RWPE1 (cell line): ENCODE results near the gene CLCN7.

ENCODE experiments used
- CTCF ChIA-PET: fragments of 350-600 bp; sonication (Branson Sonifier 250); formaldehyde crosslinking; extraction: SDS; loops from one replicate; lab custom pipeline; 2021; lab: Yijun Ruan, JAX
- POLR2A ChIA-PET: fragments of 400-600 bp; formaldehyde crosslinking; extraction: SDS; loops from one replicate; lab custom pipeline; 2020; ENCODE audit warnings: antibody characterized with exemption; ENCODE audit not compliant: low non-redundant PET; lab: Yijun Ruan, JAX
- DNase-seq: peaks from one replicate; pipeline ENCODE4 v3.0.0; 2012; ENCODE audit warnings: low spot score
- H3K27ac ChIP-seq: fragments of 450-650 bp; 2 replicates; pipeline ENCODE4 v1.5.1; 2017
- CTCF ChIP-seq: fragments of 450-650 bp; conservative IDR thresholded peaks from 2 replicates; pipeline ENCODE4 v1.5.1; 2017; ENCODE audit warnings: low read depth, mild to moderate bottlenecking

Gene CLCN7

GRCh38 chr16:1459967-1460366 is 14.9 kb downstream of the CLCN7 start:
- H3K27ac ChIP-seq, result no peak overlapping the region
- no peak for DNase-seq
- ChIA-PET CTCF (no interaction called here), POLR2A (no interaction called here)
- no peak for TF ChIP-seq CTCF

- H3K27ac ChIP-seq, result no peak overlapping the region
- ChIA-PET POLR2A (interaction anchor here (0.6 kb wide), 1 partner anchor 19 kb away, joined by 4 read pairs; no protein-coding TSS in a partner anchor), CTCF (interaction anchor here (0.7 kb wide), 1 partner anchor 74 kb away, joined by 3 read pairs; no protein-coding TSS in a partner anchor)
- DNase-seq, result no peak
- no peak for TF ChIP-seq CTCF
Observed at GRCh38 chr16:1458977-1459341, 15.9 kb downstream of the CLCN7 start.

- CTCF ChIA-PET, result interaction anchor here (0.7 kb wide), 1 partner anchor 74 kb away, joined by 3 read pairs; no protein-coding TSS in a partner anchor
Observed at GRCh38 chr16:1458336-1458976, 16.4 kb downstream of the CLCN7 start.

DNA sequence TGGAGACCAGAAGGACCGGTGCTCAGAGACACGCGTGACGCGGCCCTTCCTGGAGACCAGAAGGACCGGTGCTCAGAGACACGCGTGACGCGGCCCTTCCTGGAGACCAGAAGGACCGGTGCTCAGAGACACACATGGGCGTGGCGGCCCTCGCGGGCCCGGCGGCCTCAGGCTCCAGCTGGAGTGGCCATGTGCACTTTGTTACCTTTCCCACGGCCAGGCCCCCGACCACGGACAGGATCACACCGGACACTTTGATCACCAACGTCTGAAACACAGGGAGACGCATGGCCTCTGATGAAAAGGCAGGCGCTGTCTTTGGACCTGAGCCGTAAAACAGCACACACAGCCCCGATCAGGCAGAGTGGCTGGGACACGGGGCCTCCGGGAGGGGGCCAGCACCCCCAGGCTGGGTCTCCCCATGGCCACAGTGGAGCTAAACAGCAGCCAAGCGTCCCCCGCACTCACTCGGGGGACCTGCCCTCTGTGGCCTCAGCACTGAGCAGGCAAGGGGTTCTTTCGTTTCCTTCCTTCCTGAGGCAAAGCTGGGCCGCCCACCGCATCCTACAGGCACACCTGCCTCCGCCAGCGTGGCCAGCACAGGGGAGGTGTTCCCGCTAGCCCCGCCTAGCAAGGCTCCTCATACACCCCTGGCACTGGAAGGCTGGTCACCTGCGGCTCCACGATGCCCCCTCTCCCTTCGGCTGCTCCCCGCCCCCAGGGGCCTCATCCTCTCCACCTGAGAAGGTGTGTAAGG is 17.2 kb downstream of the CLCN7 start:
- ChIA-PET POLR2A (no interaction called here), CTCF (no interaction called here)
- no peak overlapping the region for H3K27ac ChIP-seq
- no peak for TF ChIP-seq CTCF
- DNase-seq, result no peak

More at GRCh38 chr16:1458336-1458976, 16.4 kb downstream of the CLCN7 start:
- POLR2A ChIA-PET, result interaction anchor here (0.6 kb wide), 1 partner anchor 19 kb away, joined by 4 read pairs; no protein-coding TSS in a partner anchor
- DNase-seq, result no peak
- TF ChIP-seq CTCF, result no peak
- no peak overlapping the region for H3K27ac ChIP-seq

- ChIA-PET CTCF (no interaction called here), POLR2A (no interaction called here)
- H3K27ac ChIP-seq, result no peak overlapping the region
- no peak for DNase-seq
- no peak for TF ChIP-seq CTCF
Observed at GRCh38 chr16:1456951-1457350, 17.9 kb downstream of the CLCN7 start.
